ENCODE data around the gene CHAT.

Gene CHAT

GRCh38 chr10:49707585-49707984 lies 93.7 kb downstream of the CHAT start:
- H3K27ac ChIP-seq (ENCODE audit: low read length, poor library complexity, severe bottlenecking) = no peak overlapping the region
- no peak overlapping the region for H3K14ac ChIP-seq (ENCODE audit: low read length in 2 of 2)
- H3K79me1 ChIP-seq (replicated peaks; ENCODE audit: low read length, poor library complexity, severe bottlenecking) = no peaks in the 10 kb centered on the region
- no peak overlapping the region for H4K8ac ChIP-seq (ENCODE audit: low read length)
- no peak for DNase-seq
- no peak overlapping the region for H2BK120ac ChIP-seq (ENCODE audit: low read depth, low read length)
- H3K27me3 ChIP-seq (ENCODE audit: control insufficient read depth in 1 of 2, insufficient read depth in 1 of 2, low read length in 2 of 2) = peaks cover 8 to 58% of the 10 kb centered on the region in 2 experiments
- 86% methylated on average over 2 of the region's 3 CpGs for WGBS
- H2BK5ac ChIP-seq (ENCODE audit: low read depth, low read length, poor library complexity, severe bottlenecking) = no peak overlapping the region
- no peak overlapping the region for H2AFZ ChIP-seq (ENCODE audit: low read depth, low read length)
- no peaks in the 10 kb centered on the region for H3K4me1 ChIP-seq (ENCODE audit: control insufficient read depth, insufficient read depth, low read depth, low read length)
- no peak overlapping the region for H3K23ac ChIP-seq (ENCODE audit: low read length in 2 of 2)
- H3K4ac ChIP-seq (ENCODE audit: low read depth in 1 of 2, low read length in 2 of 2) = no peak overlapping the region
- no peak overlapping the region for H3K18ac ChIP-seq (ENCODE audit: low read depth in 1 of 2, low read length in 2 of 2)
- no peak overlapping the region for H2BK15ac ChIP-seq (ENCODE audit: low read depth, poor library complexity, severe bottlenecking)
- no peak overlapping the region for H2AK5ac ChIP-seq (ENCODE audit: low read length, severe bottlenecking)
- no peak overlapping the region for H3K9ac ChIP-seq (ENCODE audit: low read length)
- no peaks in the 10 kb centered on the region for H3K9me3 ChIP-seq (ENCODE audit: control insufficient read depth, low read length)
- no peak overlapping the region for H3K4me3 ChIP-seq (ENCODE audit: insufficient read depth in 1 of 2, low read depth in 1 of 2, low read length in 2 of 2)
- no peak overlapping the region for H3K4me2 ChIP-seq (ENCODE audit: low read length, poor library complexity, severe bottlenecking)
- H2BK12ac ChIP-seq (ENCODE audit: low read length in 2 of 2) = no peak overlapping the region
- H3K36me3 ChIP-seq (ENCODE audit: control insufficient read depth in 1 of 2, insufficient read depth in 2 of 2, low read depth in 1 of 2, low read length in 2 of 2) = no peaks in the 10 kb centered on the region
- no peak overlapping the region for H4K91ac ChIP-seq (ENCODE audit: low read length)

GRCh38 chr10:49709934-49710333 lies 96.1 kb downstream of the CHAT start:
- H3K9ac ChIP-seq (ENCODE audit: low read length) = no peak overlapping the region
- H2BK12ac ChIP-seq (ENCODE audit: low read length in 2 of 2) = no peak overlapping the region
- no peak overlapping the region for H3K23ac ChIP-seq (ENCODE audit: low read length in 2 of 2)
- no peak overlapping the region for H2AK5ac ChIP-seq (ENCODE audit: low read length, severe bottlenecking)
- DNase-seq = no peak
- H3K27me3 ChIP-seq (ENCODE audit: control insufficient read depth in 1 of 2, insufficient read depth in 1 of 2, low read length in 2 of 2) = peaks cover 8 to 57% of the 10 kb centered on the region in 2 experiments
- H3K4me3 ChIP-seq (ENCODE audit: insufficient read depth in 1 of 2, low read depth in 1 of 2, low read length in 2 of 2) = no peak overlapping the region
- no peaks in the 10 kb centered on the region for H3K4me1 ChIP-seq (ENCODE audit: control insufficient read depth, insufficient read depth, low read depth, low read length)
- H2AFZ ChIP-seq (ENCODE audit: low read depth, low read length) = no peak overlapping the region
- H3K79me1 ChIP-seq (replicated peaks; ENCODE audit: low read length, poor library complexity, severe bottlenecking) = no peaks in the 10 kb centered on the region
- no peak overlapping the region for H3K4me2 ChIP-seq (ENCODE audit: low read length, poor library complexity, severe bottlenecking)
- no peak overlapping the region for H3K14ac ChIP-seq (ENCODE audit: low read length in 2 of 2)
- no peaks in the 10 kb centered on the region for H3K9me3 ChIP-seq (ENCODE audit: control insufficient read depth, low read length)
- no peaks in the 10 kb centered on the region for H3K36me3 ChIP-seq (ENCODE audit: control insufficient read depth in 1 of 2, insufficient read depth in 2 of 2, low read depth in 1 of 2, low read length in 2 of 2)
- no peak overlapping the region for H3K4ac ChIP-seq (ENCODE audit: low read depth in 1 of 2, low read length in 2 of 2)
- H2BK120ac ChIP-seq (ENCODE audit: low read depth, low read length) = no peak overlapping the region
- H3K27ac ChIP-seq (ENCODE audit: low read length, poor library complexity, severe bottlenecking) = no peak overlapping the region
- H2BK5ac ChIP-seq (ENCODE audit: low read depth, low read length, poor library complexity, severe bottlenecking) = no peak overlapping the region
- H2BK15ac ChIP-seq (ENCODE audit: low read depth, poor library complexity, severe bottlenecking) = no peak overlapping the region
- H4K8ac ChIP-seq (ENCODE audit: low read length) = no peak overlapping the region
- 56% methylated on average over 3 of the region's 5 CpGs for WGBS
- no peak overlapping the region for H3K18ac ChIP-seq (ENCODE audit: low read depth in 1 of 2, low read length in 2 of 2)
- H4K91ac ChIP-seq (ENCODE audit: low read length) = no peak overlapping the region

- Histone ChIP-seq H3K4me1 (ENCODE audit: control insufficient read depth, insufficient read depth, low read depth, low read length) (no peaks in the 10 kb centered on the region), H3K9ac (ENCODE audit: low read length) (no peak overlapping the region), H3K36me3 (ENCODE audit: control insufficient read depth in 1 of 2, insufficient read depth in 2 of 2, low read depth in 1 of 2, low read length in 2 of 2) (no peaks in the 10 kb centered on the region), H4K8ac (ENCODE audit: low read length) (no peak overlapping the region), H3K14ac (ENCODE audit: low read length in 2 of 2) (no peak overlapping the region), H2BK15ac (ENCODE audit: low read depth, poor library complexity, severe bottlenecking) (no peak overlapping the region), H3K23ac (ENCODE audit: low read length in 2 of 2) (no peak overlapping the region), H2AK5ac (ENCODE audit: low read length, severe bottlenecking) (no peak overlapping the region), H3K9me3 (ENCODE audit: control insufficient read depth, low read length) (no peaks in the 10 kb centered on the region), H3K27ac (ENCODE audit: low read length, poor library complexity, severe bottlenecking) (no peak overlapping the region), H3K4me2 (ENCODE audit: low read length, poor library complexity, severe bottlenecking) (no peak overlapping the region), H3K4ac (ENCODE audit: low read depth in 1 of 2, low read length in 2 of 2) (no peak overlapping the region), H2BK5ac (ENCODE audit: low read depth, low read length, poor library complexity, severe bottlenecking) (no peak overlapping the region), H3K27me3 (ENCODE audit: control insufficient read depth in 1 of 2, insufficient read depth in 1 of 2, low read length in 2 of 2) (peaks cover 8 to 51% of the 10 kb centered on the region in 2 experiments), H2BK12ac (ENCODE audit: low read length in 2 of 2) (no peak overlapping the region), H3K4me3 (ENCODE audit: insufficient read depth in 1 of 2, low read depth in 1 of 2, low read length in 2 of 2) (no peak overlapping the region), H3K18ac (ENCODE audit: low read depth in 1 of 2, low read length in 2 of 2) (no peak overlapping the region), H4K91ac (ENCODE audit: low read length) (no peak overlapping the region), H2BK120ac (ENCODE audit: low read depth, low read length) (no peak overlapping the region), H3K79me1 (replicated peaks; ENCODE audit: low read length, poor library complexity, severe bottlenecking) (no peaks in the 10 kb centered on the region), H2AFZ (ENCODE audit: low read depth, low read length) (no peak overlapping the region)
- DNase-seq = no peak
- WGBS = 79% methylated on average over 6 of the region's 6 CpGs
These were observed 97.1 kb downstream of the CHAT start for GRCh38 chr10:49710966-49711365.

GRCh38 chr10:49711481-49711880 lies 97.6 kb downstream of the CHAT start:
- Histone ChIP-seq H3K4me2 (ENCODE audit: low read length, poor library complexity, severe bottlenecking) (no peak overlapping the region), H4K8ac (ENCODE audit: low read length) (no peak overlapping the region), H3K9me3 (ENCODE audit: control insufficient read depth, low read length) (no peaks in the 10 kb centered on the region), H3K9ac (ENCODE audit: low read length) (no peak overlapping the region), H3K4ac (ENCODE audit: low read depth in 1 of 2, low read length in 2 of 2) (no peak overlapping the region), H3K18ac (ENCODE audit: low read depth in 1 of 2, low read length in 2 of 2) (no peak overlapping the region), H2BK5ac (ENCODE audit: low read depth, low read length, poor library complexity, severe bottlenecking) (no peak overlapping the region), H2BK15ac (ENCODE audit: low read depth, poor library complexity, severe bottlenecking) (no peak overlapping the region), H2BK12ac (ENCODE audit: low read length in 2 of 2) (no peak overlapping the region), H3K4me1 (ENCODE audit: control insufficient read depth, insufficient read depth, low read depth, low read length) (no peaks in the 10 kb centered on the region), H4K91ac (ENCODE audit: low read length) (no peak overlapping the region), H3K4me3 (ENCODE audit: insufficient read depth in 1 of 2, low read depth in 1 of 2, low read length in 2 of 2) (no peak overlapping the region), H3K27ac (ENCODE audit: low read length, poor library complexity, severe bottlenecking) (no peak overlapping the region), H2AK5ac (ENCODE audit: low read length, severe bottlenecking) (no peak overlapping the region), H3K36me3 (ENCODE audit: control insufficient read depth in 1 of 2, insufficient read depth in 2 of 2, low read depth in 1 of 2, low read length in 2 of 2) (no peaks in the 10 kb centered on the region), H3K14ac (ENCODE audit: low read length in 2 of 2) (no peak overlapping the region), H3K23ac (ENCODE audit: low read length in 2 of 2) (no peak overlapping the region), H2AFZ (ENCODE audit: low read depth, low read length) (no peak overlapping the region), H3K27me3 (ENCODE audit: control insufficient read depth in 1 of 2, insufficient read depth in 1 of 2, low read length in 2 of 2) (peaks cover 8 to 46% of the 10 kb centered on the region in 2 experiments), H2BK120ac (ENCODE audit: low read depth, low read length) (no peak overlapping the region), H3K79me1 (replicated peaks; ENCODE audit: low read length, poor library complexity, severe bottlenecking) (no peaks in the 10 kb centered on the region)
- WGBS = 64% methylated on average over 5 of the region's 8 CpGs
- no peak for DNase-seq

All from mesenchymal stem cell (in vitro differentiated cells and primary cell).